IPS-20b (cell line): ENCODE measurements around the gene MON2.
"Not testable (repeated sequence)": the region's sequence is repeated elsewhere in the genome, so short reads cannot be mapped to it uniquely, and the experiment has no call there.

ENCODE experiments used
- H3K27ac ChIP-seq: one replicate; pipeline ENCODE4 v1.5.1; 2013; ENCODE audit warnings: low read length
- H3K27me3 ChIP-seq: 2 replicates; pipeline ENCODE4 v1.6.1; 2013; ENCODE audit warnings: mild to moderate bottlenecking, low read length, inconsistent platforms; ENCODE audit not compliant: insufficient read depth
- H3K36me3 ChIP-seq: 2 replicates; pipeline ENCODE4 v1.6.1; 2013; ENCODE audit warnings: low read depth, mild to moderate bottlenecking, inconsistent platforms, low read length, moderate library complexity; ENCODE audit not compliant: insufficient read depth
- H3K4me1 ChIP-seq: 2 replicates; pipeline ENCODE4 v1.6.1; 2013; ENCODE audit warnings: mild to moderate bottlenecking, control low read depth, inconsistent platforms, low read length, moderate library complexity; ENCODE audit not compliant: insufficient read depth
- H3K4me3 ChIP-seq: 2 replicates; pipeline ENCODE4 v1.5.1; 2013; ENCODE audit warnings: mild to moderate bottlenecking, low read length, inconsistent platforms
- H3K9ac ChIP-seq: 2 replicates; pipeline ENCODE4 v1.6.1; 2013; ENCODE audit warnings: low read depth, mild to moderate bottlenecking, inconsistent platforms, low read length, moderate library complexity
- H3K9me3 ChIP-seq: 2 replicates; pipeline ENCODE4 v1.6.1; 2013; ENCODE audit warnings: mild to moderate bottlenecking, low read depth, low read length, inconsistent platforms; ENCODE audit not compliant: insufficient read depth

The MON2 gene

GRCh38 chr12:62533087-62533754, 66.6 kb downstream of the MON2 start:
- peaks cover 19% of the 10 kb centered on the region for H3K36me3 ChIP-seq
- no peaks in the 10 kb centered on the region for H3K9me3 ChIP-seq
- no peak overlapping the region for H3K27ac ChIP-seq
- H3K27me3 ChIP-seq: no peaks in the 10 kb centered on the region
- H3K9ac ChIP-seq: no peak overlapping the region
- H3K4me1 ChIP-seq: no peaks in the 10 kb centered on the region
- H3K4me3 ChIP-seq: no peak overlapping the region

DNA sequence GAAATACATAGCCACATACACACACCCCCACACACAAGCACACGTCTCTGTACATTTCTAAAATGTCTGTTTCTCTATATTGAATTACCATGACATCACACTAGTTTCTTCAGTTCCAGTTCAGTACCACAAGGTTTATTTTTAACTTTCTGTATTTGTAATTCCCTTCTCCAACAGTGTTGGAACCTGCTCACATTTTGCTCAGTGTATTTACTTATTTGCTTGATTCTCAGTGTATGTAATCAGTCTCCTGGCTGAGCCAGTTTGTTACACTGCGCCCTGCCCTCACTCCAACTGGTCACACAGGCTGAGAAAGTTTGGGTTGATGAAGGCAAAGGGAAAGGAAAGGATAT, 67.1 kb downstream of the MON2 start:
- no peaks in the 10 kb centered on the region for H3K9me3 ChIP-seq
- no peak overlapping the region for H3K27ac ChIP-seq
- no peak overlapping the region for H3K9ac ChIP-seq
- no peak overlapping the region for H3K4me3 ChIP-seq
- no peaks in the 10 kb centered on the region for H3K4me1 ChIP-seq
- H3K27me3 ChIP-seq: no peaks in the 10 kb centered on the region
- peaks cover 22% of the 10 kb centered on the region for H3K36me3 ChIP-seq

GRCh38 chr12:62536546-62536945, 69.9 kb downstream of the MON2 start:
- Histone ChIP-seq H3K36me3 (peaks cover 22% of the 10 kb centered on the region), H3K9ac (no peak overlapping the region), H3K4me3 (no peak overlapping the region), H3K27ac (no peak overlapping the region), H3K27me3 (no peaks in the 10 kb centered on the region), H3K4me1 (no peaks in the 10 kb centered on the region), H3K9me3 (no peaks in the 10 kb centered on the region)

- no peaks in the 10 kb centered on the region for H3K4me1 ChIP-seq
- no peak overlapping the region for H3K9ac ChIP-seq
- H3K36me3 ChIP-seq: peaks cover 21% of the 10 kb centered on the region
These were observed 70.9 kb downstream of the MON2 start for GRCh38 chr12:62537551-62537950.

DNA sequence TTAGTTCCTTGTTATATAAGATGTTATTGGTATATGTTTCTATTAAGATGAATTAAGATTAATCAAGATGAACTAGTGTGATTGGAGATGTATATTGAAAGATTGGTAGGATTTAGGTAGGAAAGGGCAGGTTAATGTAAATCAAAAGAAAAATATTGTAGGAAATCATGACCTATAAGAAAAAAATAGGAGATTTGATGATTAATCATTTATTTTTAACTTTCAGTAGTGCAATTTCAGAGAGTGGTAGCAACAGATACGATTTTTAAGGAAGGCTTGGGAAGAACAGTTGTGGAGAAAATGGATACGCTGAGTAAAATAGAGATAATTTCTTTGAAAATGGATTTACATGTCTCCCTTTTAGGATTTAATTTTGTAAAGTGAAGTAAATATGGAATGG, 73.7 kb downstream of the MON2 start:
- Histone ChIP-seq H3K36me3 (peaks cover 17% of the 10 kb centered on the region), H3K9ac (no peak overlapping the region), H3K4me3 (no peak overlapping the region), H3K27me3 (no peaks in the 10 kb centered on the region), H3K27ac (no peak overlapping the region), H3K9me3 (no peaks in the 10 kb centered on the region), H3K4me1 (no peaks in the 10 kb centered on the region)

More at GRCh38 chr12:62537551-62537950, 70.9 kb downstream of the MON2 start:
- Histone ChIP-seq H3K9me3 (no peaks in the 10 kb centered on the region), H3K27ac (no peak overlapping the region), H3K27me3 (no peaks in the 10 kb centered on the region), H3K4me3 (no peak overlapping the region)

GRCh38 chr12:62542814-62543213, 76.2 kb downstream of the MON2 start:
- no peaks in the 10 kb centered on the region for H3K9me3 ChIP-seq
- H3K4me1 ChIP-seq: no peaks in the 10 kb centered on the region
- H3K27me3 ChIP-seq: no peaks in the 10 kb centered on the region
- H3K9ac ChIP-seq: no peak overlapping the region
- peaks cover 30% of the 10 kb centered on the region for H3K36me3 ChIP-seq
- no peak overlapping the region for H3K4me3 ChIP-seq
- no peak overlapping the region for H3K27ac ChIP-seq

- Histone ChIP-seq H3K9me3 (no peaks in the 10 kb centered on the region), H3K9ac (no peak overlapping the region), H3K27ac (no peak overlapping the region), H3K36me3 (peaks cover 25% of the 10 kb centered on the region), H3K27me3 (no peaks in the 10 kb centered on the region), H3K4me1 (no peaks in the 10 kb centered on the region), H3K4me3 (no peak overlapping the region)
These were observed 76.7 kb downstream of the MON2 start for GRCh38 chr12:62543324-62543723.

- no peak overlapping the region for H3K27ac ChIP-seq
- no peak overlapping the region for H3K4me3 ChIP-seq
- H3K27me3 ChIP-seq: no peaks in the 10 kb centered on the region
- H3K4me1 ChIP-seq: no peaks in the 10 kb centered on the region
- H3K36me3 ChIP-seq: peaks cover 23% of the 10 kb centered on the region
- H3K9ac ChIP-seq: no peak overlapping the region
- no peaks in the 10 kb centered on the region for H3K9me3 ChIP-seq
These were observed 77.1 kb downstream of the MON2 start for GRCh38 chr12:62543741-62544140.

GRCh38 chr12:62552906-62553556, 86.4 kb downstream of the MON2 start:
- H3K27ac ChIP-seq: no peak overlapping the region
- H3K27me3 ChIP-seq: no peaks in the 10 kb centered on the region
- H3K9me3 ChIP-seq: no peaks in the 10 kb centered on the region
- H3K36me3 ChIP-seq: peaks cover 36% of the 10 kb centered on the region
- H3K4me3 ChIP-seq: no peak overlapping the region
- H3K9ac ChIP-seq: no peak overlapping the region
- H3K4me1 ChIP-seq: no peaks in the 10 kb centered on the region

DNA sequence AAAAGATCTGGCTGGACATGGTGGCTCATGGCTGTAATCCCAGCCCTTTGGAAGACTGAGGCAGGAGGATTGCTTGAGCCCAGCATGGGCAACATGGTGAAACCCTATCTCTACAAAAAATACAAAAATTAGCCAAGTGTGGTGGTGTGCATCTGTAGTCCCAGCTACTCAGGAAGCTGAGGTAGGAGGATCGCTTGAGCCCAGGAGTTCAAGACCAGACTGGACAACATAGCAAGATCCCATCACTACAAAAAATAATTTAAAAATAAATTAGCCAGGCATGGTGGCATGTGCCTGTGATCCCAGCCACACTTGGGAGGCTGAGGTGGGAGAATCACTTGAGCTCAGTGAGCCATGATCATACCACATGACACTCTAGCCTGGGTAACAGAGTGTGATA, 92.7 kb downstream of the MON2 start:
- H3K9me3 ChIP-seq, H3K4me1 ChIP-seq, H3K9ac ChIP-seq, H3K4me3 ChIP-seq, H3K27me3 ChIP-seq, H3K27ac ChIP-seq: not testable (repeated sequence)
- peaks cover 32% of the 10 kb centered on the region for H3K36me3 ChIP-seq

- Histone ChIP-seq H3K4me1 (no peaks in the 10 kb centered on the region), H3K36me3 (peaks cover 32% of the 10 kb centered on the region), H3K27ac (no peak overlapping the region), H3K9ac (no peak overlapping the region), H3K27me3 (no peaks in the 10 kb centered on the region), H3K4me3 (no peak overlapping the region), H3K9me3 (no peaks in the 10 kb centered on the region)
These were observed 96.2 kb downstream of the MON2 start for GRCh38 chr12:62562846-62563245.

- H3K27ac ChIP-seq: no peak overlapping the region
These were observed 108.4 kb downstream of the MON2 start for GRCh38 chr12:62575036-62575435.

More at GRCh38 chr12:62575036-62575435, 108.4 kb downstream of the MON2 start:
- Histone ChIP-seq H3K9me3 (no peaks in the 10 kb centered on the region), H3K27me3 (no peaks in the 10 kb centered on the region), H3K36me3 (0 out of 2 replicates have a peak, but pooled peaks cover 10% of the 10 kb centered on the region), H3K4me1 (no peaks in the 10 kb centered on the region), H3K9ac (no peak overlapping the region), H3K4me3 (no peak overlapping the region)
